GM21786 (cell line): ENCODE data around the gene ZNF396.

Experiments used
- ATAC-seq: cut with Tn5 transposase; IDR thresholded peaks from one replicate; pipeline ENCODE4 v1.9.1; 2021; ENCODE audit not compliant: unreplicated experiment

ZNF396 gene

GRCh38 chr18:35376742-35377695, at the start of gene ZNF396:
TSS of gene ZNF396 (minus strand) at chr18:35377337. CDS start at chr18:35374292, 3,045 bp downstream.
- ATAC-seq, result peak; percentile 77

GRCh38 chr18:35426786-35427185, 49.6 kb upstream of the ZNF396 start:
- ATAC-seq, result no peak

GRCh38 chr18:35424356-35424755, 47.2 kb upstream of the ZNF396 start:
- no peak for ATAC-seq

- no peak for ATAC-seq
Measured at GRCh38 chr18:35422237-35422636, 45.1 kb upstream of the ZNF396 start.

- no peak for ATAC-seq
Measured at GRCh38 chr18:35418610-35419009, 41.5 kb upstream of the ZNF396 start.

- ATAC-seq, result no peak
Measured at GRCh38 chr18:35417223-35417622, 40.1 kb upstream of the ZNF396 start.

GRCh38 chr18:35415511-35416073, 38.5 kb upstream of the ZNF396 start:
- ATAC-seq, result peak; percentile 43

- ATAC-seq, result no peak
Measured at GRCh38 chr18:35413163-35413511, 36.0 kb upstream of the ZNF396 start.

- ATAC-seq, result no peak
Measured at GRCh38 chr18:35411625-35412351, 34.7 kb upstream of the ZNF396 start.

- ATAC-seq, result peak; percentile 43
Measured at GRCh38 chr18:35410561-35410960, 33.4 kb upstream of the ZNF396 start.

- no peak for ATAC-seq
Measured at GRCh38 chr18:35409911-35410310, 32.8 kb upstream of the ZNF396 start.

GRCh38 chr18:35408843-35409261, 31.7 kb upstream of the ZNF396 start:
- no peak for ATAC-seq

- peak; percentile 46 for ATAC-seq
Measured at GRCh38 chr18:35407871-35408481, 30.8 kb upstream of the ZNF396 start.

- no peak for ATAC-seq
Measured at GRCh38 chr18:35406666-35407065, 29.5 kb upstream of the ZNF396 start.

- no peak for ATAC-seq
Measured at GRCh38 chr18:35397976-35398375, 20.8 kb upstream of the ZNF396 start.

- ATAC-seq, result no peak
Measured at GRCh38 chr18:35393716-35394115, 16.6 kb upstream of the ZNF396 start.

GRCh38 chr18:35392375-35392774, 15.2 kb upstream of the ZNF396 start:
- no peak for ATAC-seq

GRCh38 chr18:35390951-35391700, 14.0 kb upstream of the ZNF396 start:
- ATAC-seq, result no peak

GRCh38 chr18:35389095-35389618, 12.0 kb upstream of the ZNF396 start:
- ATAC-seq, result no peak

- ATAC-seq, result peak; percentile 32
Measured at GRCh38 chr18:35387152-35387571, 10.0 kb upstream of the ZNF396 start.
